ENCODE results near the gene UTP14C.

- no peak for TF ChIP-seq POLR2A (IDR thresholded peaks at IDR 0.05)
- no peak for TF ChIP-seq POLR2AphosphoS5 (IDR thresholded peaks at IDR 0.05)
Observed at GRCh38 chr13:51993713-51994112, 30.8 kb upstream of the UTP14C start.
